ENCODE data around the gene PLD4. TPM values are rescaled to one million over a fixed set of nuclear protein-coding genes. Genes with fewer than 3 reads are reported as not detected.

PLD4 gene
- total and polyA plus RNA-seq, 7 donors = 0.04 to 0.25 TPM; not detected in 5

DNA sequence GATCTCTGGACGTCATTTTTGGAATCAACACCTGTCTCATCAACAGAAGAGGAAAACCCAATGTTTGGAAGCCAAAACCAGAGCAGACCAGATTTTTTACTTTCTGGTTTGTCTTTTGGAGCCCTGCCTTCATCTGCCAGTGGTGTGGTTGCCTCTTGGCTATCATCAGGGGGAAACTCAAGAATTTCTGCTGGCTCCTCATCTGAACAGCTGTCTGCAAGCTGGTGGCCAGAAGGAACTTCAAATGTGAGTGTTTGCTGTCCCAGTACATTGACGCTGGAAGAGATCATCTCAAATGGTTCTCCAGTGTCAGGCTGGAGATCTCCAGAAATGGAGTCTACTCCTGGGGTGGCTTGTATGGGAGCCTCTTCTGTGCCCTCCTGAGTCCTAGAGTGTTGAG lies 13.8 kb downstream of the PLD4 start:
- intact Hi-C loops (cut with DNase I) = no loop called here
- H3K36me3 ChIP-seq (ENCODE audit: insufficient read depth in 1 of 2, low read depth in 1 of 2) = no peaks in the 10 kb centered on the region
- ATAC-seq = no peak

DNA sequence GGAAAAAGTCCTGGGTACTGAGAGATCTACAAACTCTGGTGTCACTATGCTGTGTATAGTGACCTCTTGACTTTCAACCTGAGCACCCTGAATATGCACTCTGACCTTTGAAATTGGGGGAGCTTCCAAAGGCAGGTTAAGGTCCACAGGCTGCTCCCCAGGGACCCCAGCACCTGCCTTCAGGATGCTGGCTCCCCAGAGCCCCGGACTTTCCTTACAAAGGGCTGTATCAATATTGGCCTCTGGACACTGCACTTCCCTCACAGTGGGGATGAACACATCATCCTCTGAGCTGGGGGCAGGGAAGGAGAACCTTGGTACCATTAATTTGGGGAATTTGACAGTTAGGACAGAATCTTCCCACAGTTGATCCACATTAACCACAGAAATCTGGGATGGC lies 14.3 kb downstream of the PLD4 start:
- intact Hi-C loops (cut with DNase I) = no loop called here
- no peak overlapping the region for H3K27ac ChIP-seq
- TF ChIP-seq, protein P1, sequence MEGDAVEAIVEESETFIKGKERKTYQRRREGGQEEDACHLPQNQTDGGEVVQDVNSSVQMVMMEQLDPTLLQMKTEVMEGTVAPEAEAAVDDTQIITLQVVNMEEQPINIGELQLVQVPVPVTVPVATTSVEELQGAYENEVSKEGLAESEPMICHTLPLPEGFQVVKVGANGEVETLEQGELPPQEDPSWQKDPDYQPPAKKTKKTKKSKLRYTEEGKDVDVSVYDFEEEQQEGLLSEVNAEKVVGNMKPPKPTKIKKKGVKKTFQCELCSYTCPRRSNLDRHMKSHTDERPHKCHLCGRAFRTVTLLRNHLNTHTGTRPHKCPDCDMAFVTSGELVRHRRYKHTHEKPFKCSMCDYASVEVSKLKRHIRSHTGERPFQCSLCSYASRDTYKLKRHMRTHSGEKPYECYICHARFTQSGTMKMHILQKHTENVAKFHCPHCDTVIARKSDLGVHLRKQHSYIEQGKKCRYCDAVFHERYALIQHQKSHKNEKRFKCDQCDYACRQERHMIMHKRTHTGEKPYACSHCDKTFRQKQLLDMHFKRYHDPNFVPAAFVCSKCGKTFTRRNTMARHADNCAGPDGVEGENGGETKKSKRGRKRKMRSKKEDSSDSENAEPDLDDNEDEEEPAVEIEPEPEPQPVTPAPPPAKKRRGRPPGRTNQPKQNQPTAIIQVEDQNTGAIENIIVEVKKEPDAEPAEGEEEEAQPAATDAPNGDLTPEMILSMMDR (IDR thresholded peaks at IDR 0.05) = no peak
- H3K4me1 ChIP-seq = no peaks in the 10 kb centered on the region
- H3K36me3 ChIP-seq (ENCODE audit: insufficient read depth in 1 of 2, low read depth in 1 of 2) = no peaks in the 10 kb centered on the region
- no peaks in the 10 kb centered on the region for H3K9me3 ChIP-seq
- no peak for ATAC-seq
- H3K4me3 ChIP-seq = no peak overlapping the region
- DNase-seq = no peak
- WGBS, 3 donors = 74 to 81% (median 78%) methylated on average over 1 of the region's 1 CpG
- H3K27me3 ChIP-seq (ENCODE audit: insufficient read depth in 3 of 3, low read length in 2 of 3) = peaks cover 0 to 40% (median 4%) of the 10 kb centered on the region in 3 donors

More for the DNA sequence above, 13.8 kb downstream of the PLD4 start:
- H3K27me3 ChIP-seq (ENCODE audit: insufficient read depth in 3 of 3, low read length in 2 of 3) = peaks cover 0 to 40% (median 4%) of the 10 kb centered on the region in 3 donors
- no peak overlapping the region for H3K27ac ChIP-seq
- no peak overlapping the region for H3K4me3 ChIP-seq
- H3K4me1 ChIP-seq = no peaks in the 10 kb centered on the region
- WGBS, 3 donors = 25 to 41% (median 31%) methylated on average over 2 of the region's 2 CpGs
- DNase-seq = no peak
- no peaks in the 10 kb centered on the region for H3K9me3 ChIP-seq
- TF ChIP-seq, protein P1 (IDR thresholded peaks at IDR 0.05) = no peak

DNA sequence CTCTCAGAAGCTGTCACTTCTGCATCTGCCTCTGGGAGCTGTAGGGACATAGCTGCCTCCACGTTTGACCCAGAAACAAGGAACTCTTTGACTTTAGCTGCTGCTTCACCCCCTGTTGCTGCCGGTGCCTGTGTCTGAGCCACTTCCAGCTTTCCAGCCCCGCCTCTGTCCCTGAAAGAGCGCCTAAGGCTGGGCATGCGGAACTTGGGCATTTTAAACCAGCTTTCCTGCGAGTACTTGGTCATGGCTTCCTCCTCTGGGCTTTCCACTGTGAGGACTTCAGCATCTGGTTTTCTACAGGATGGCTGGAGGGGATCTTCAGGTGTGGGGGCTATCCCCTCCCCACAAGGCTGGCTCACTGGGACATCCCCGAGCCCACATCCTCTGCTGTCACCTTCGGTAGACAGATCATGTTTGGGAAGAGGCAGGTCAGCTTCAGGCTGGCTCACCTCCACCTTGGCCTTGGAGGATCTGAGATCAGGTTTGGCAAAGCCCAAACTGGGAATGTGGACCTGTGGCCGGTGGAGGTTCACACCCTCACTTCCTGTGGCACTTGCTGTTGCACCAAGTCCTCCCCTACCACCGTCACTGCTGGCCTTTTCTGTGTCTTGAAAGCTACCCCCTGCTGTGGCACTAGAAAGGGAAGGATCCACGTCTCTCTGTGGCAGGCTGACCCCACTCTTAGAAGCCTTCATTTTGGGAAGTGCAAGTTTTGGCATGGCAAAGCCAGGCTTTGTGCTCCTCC lies 15.2 kb downstream of the PLD4 start:
- no peaks in the 10 kb centered on the region for H3K9me3 ChIP-seq
- H3K4me1 ChIP-seq = no peaks in the 10 kb centered on the region
- 56 to 64% (median 59%) methylated on average over 11 of the region's 11 CpGs for WGBS, 3 donors
- no peak overlapping the region for H3K27ac ChIP-seq
- TF ChIP-seq, protein P1 (IDR thresholded peaks at IDR 0.05) = no peak
- H3K4me3 ChIP-seq = no peak overlapping the region
- H3K36me3 ChIP-seq (ENCODE audit: insufficient read depth in 1 of 2, low read depth in 1 of 2) = no peaks in the 10 kb centered on the region
- intact Hi-C loops (cut with DNase I) = no loop called here
- ATAC-seq = no peak
- no peak for DNase-seq
- peaks cover 0 to 32% (median 4%) of the 10 kb centered on the region in 3 donors for H3K27me3 ChIP-seq (ENCODE audit: insufficient read depth in 3 of 3, low read length in 2 of 3)

DNA sequence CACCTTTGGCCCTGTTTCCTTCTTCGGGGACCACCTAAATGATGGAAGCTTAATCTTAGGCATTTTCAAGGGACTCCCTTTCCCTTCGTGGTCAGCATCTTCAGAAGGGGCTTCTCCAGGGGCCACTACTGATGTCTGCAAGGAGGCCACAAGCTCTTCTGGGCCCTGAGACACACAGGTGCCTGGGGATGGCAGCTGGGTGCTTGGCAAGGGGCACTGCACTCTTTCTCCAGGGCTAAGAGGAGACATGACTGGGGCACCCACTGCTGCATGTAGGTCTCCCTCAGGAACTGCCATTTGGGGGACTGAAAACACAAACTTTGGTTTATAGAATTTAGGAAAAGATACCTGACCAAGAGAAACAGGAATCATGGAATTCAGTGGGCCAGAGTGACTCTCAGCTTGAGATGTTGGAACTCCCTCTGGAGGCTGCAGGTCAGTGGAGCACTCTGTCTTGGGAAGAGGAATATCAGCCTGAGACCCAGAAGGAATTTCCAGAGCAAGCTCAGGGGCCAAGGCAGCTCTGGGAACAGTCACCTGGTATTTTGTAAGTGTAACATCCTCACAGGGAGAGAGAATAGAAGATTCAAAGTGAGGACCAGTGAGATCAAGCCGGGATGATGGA lies 16.0 kb downstream of the PLD4 start:
- Histone ChIP-seq H3K4me3 (no peak overlapping the region), H3K36me3 (ENCODE audit: insufficient read depth in 1 of 2, low read depth in 1 of 2) (no peaks in the 10 kb centered on the region), H3K9me3 (no peaks in the 10 kb centered on the region), H3K27me3 (ENCODE audit: insufficient read depth in 3 of 3, low read length in 2 of 3) (peaks cover 0 to 25% (median 4%) of the 10 kb centered on the region in 3 donors), H3K27ac (no peak overlapping the region), H3K4me1 (no peaks in the 10 kb centered on the region)
- TF ChIP-seq, protein P1 (IDR thresholded peaks at IDR 0.05) = no peak
- 76 to 90% (median 80%) methylated on average over 3 of the region's 3 CpGs for WGBS, 3 donors
- ATAC-seq (no peak), DNase-seq (no peak)
- intact Hi-C loops (cut with DNase I) = no loop called here

Data from psoas muscle (tissue), 8 donors.